Measurements from ENCODE around the gene MARCHF3. TPM values are rescaled to one million over a fixed set of nuclear protein-coding genes. Genes with fewer than 3 reads are reported as not detected.

MARCHF3 gene
- total RNA-seq, 1 donor from 2014 or later = 1.5 TPM

DNA sequence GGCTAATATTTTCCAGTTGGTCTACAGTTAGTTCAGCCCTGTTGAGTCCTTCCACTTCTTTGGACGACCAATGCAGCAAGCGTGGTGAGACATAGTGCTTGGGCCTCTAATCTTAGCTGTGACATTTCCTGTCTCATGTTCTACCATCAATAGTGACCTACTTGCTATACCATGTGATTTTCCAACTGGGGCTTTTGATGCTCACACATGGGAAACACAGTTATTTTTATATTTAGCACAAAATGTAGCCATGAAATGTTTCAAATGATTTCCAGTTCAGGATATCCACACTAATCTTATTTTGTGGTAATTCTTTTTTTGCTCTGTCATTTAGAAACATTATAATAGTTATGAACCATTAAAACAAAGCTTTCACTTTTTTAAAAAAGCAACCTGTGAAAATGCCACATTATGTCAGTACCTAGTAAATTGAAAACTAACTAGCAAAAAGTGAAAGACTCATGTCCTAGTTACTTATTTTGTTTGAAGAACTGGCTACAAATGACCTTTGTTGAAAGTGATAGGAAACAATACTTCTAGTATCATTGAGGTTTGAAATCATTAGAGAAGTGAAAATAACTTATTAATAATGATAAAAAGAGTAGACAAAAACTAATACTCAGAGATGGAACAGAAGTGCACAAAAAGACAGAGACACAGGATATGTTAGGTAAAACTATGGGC, 18.3 kb downstream of the MARCHF3 start:
- no peak for DNase-seq (ENCODE audit: low spot score)
- no peaks in the 10 kb centered on the region for H3K27me3 Mint-ChIP-seq (ENCODE audit: low read depth)

GRCh38 chr5:127011153-127011552, 19.2 kb downstream of the MARCHF3 start:
- H3K4me3 Mint-ChIP-seq (ENCODE audit: unreplicated experiment) = no peak overlapping the region
- no peak for DNase-seq (ENCODE audit: low spot score)
- H3K9me3 Mint-ChIP-seq (ENCODE audit: low read depth) = no peaks in the 10 kb centered on the region
- TF ChIP-seq CTCF (IDR thresholded peaks at IDR 0.05) = no peak
- H3K27ac Mint-ChIP-seq (ENCODE audit: unreplicated experiment) = no peak overlapping the region
- H3K4me1 Mint-ChIP-seq (ENCODE audit: low read depth) = no peaks in the 10 kb centered on the region
- H3K27me3 Mint-ChIP-seq (ENCODE audit: low read depth) = no peaks in the 10 kb centered on the region
- H3K36me3 Mint-ChIP-seq (ENCODE audit: low read depth) = no peaks in the 10 kb centered on the region

More for the DNA sequence above, 18.3 kb downstream of the MARCHF3 start:
- no peaks in the 10 kb centered on the region for H3K4me1 Mint-ChIP-seq (ENCODE audit: low read depth)
- no peak for TF ChIP-seq CTCF (IDR thresholded peaks at IDR 0.05)
- no peaks in the 10 kb centered on the region for H3K36me3 Mint-ChIP-seq (ENCODE audit: low read depth)
- no peaks in the 10 kb centered on the region for H3K9me3 Mint-ChIP-seq (ENCODE audit: low read depth)
- no peak overlapping the region for H3K27ac Mint-ChIP-seq (ENCODE audit: unreplicated experiment)
- H3K4me3 Mint-ChIP-seq (ENCODE audit: unreplicated experiment) = no peak overlapping the region

- Mint-ChIP-seq H3K27ac (ENCODE audit: unreplicated experiment) (no peak overlapping the region), H3K4me3 (ENCODE audit: unreplicated experiment) (no peak overlapping the region), H3K27me3 (ENCODE audit: low read depth) (no peaks in the 10 kb centered on the region), H3K9me3 (ENCODE audit: low read depth) (no peaks in the 10 kb centered on the region), H3K4me1 (ENCODE audit: low read depth) (no peaks in the 10 kb centered on the region), H3K36me3 (ENCODE audit: low read depth) (no peaks in the 10 kb centered on the region)
- no peak for DNase-seq (ENCODE audit: low spot score)
- no peak for TF ChIP-seq CTCF (IDR thresholded peaks at IDR 0.05)
These were observed 20.0 kb downstream of the MARCHF3 start for GRCh38 chr5:127010362-127010761.

DNA sequence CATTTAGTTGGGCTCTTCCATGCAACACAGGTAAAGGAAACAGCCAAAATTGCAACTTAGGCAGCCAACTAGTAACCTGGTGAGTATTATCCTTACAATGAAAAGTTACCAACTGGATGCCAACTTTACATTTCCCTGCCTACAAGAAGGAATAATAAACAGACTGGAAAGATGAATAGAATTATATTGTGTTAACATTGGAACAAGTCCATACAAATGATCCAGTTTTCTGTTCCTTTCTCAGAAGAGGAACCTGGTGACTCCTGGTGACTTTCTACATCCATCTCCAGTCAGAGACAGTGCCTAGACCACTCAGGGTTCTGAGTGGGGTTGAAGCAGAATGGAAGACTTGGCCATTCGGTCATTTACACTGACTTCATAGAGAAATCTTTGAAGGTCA, 20.6 kb downstream of the MARCHF3 start:
- no peaks in the 10 kb centered on the region for H3K9me3 Mint-ChIP-seq (ENCODE audit: low read depth)
- no peak for TF ChIP-seq CTCF (IDR thresholded peaks at IDR 0.05)

GRCh38 chr5:127008300-127008975, 21.9 kb downstream of the MARCHF3 start:
- DNase-seq (ENCODE audit: low spot score) = no peak
- no peak for TF ChIP-seq CTCF (IDR thresholded peaks at IDR 0.05)
- no peaks in the 10 kb centered on the region for H3K27me3 Mint-ChIP-seq (ENCODE audit: low read depth)
- H3K36me3 Mint-ChIP-seq (ENCODE audit: low read depth) = no peaks in the 10 kb centered on the region
- no peak overlapping the region for H3K27ac Mint-ChIP-seq (ENCODE audit: unreplicated experiment)
- no peak overlapping the region for H3K4me3 Mint-ChIP-seq (ENCODE audit: unreplicated experiment)
- no peaks in the 10 kb centered on the region for H3K4me1 Mint-ChIP-seq (ENCODE audit: low read depth)
- no peaks in the 10 kb centered on the region for H3K9me3 Mint-ChIP-seq (ENCODE audit: low read depth)

More for the DNA sequence above, 20.6 kb downstream of the MARCHF3 start:
- no peak overlapping the region for H3K27ac Mint-ChIP-seq (ENCODE audit: unreplicated experiment)
- H3K4me1 Mint-ChIP-seq (ENCODE audit: low read depth) = no peaks in the 10 kb centered on the region
- DNase-seq (ENCODE audit: low spot score) = no peak
- H3K27me3 Mint-ChIP-seq (ENCODE audit: low read depth) = no peaks in the 10 kb centered on the region
- no peak overlapping the region for H3K4me3 Mint-ChIP-seq (ENCODE audit: unreplicated experiment)
- H3K36me3 Mint-ChIP-seq (ENCODE audit: low read depth) = no peaks in the 10 kb centered on the region

Data from chondrocyte (in vitro differentiated cells).